ENCODE results near the gene CTDSPL. TPM values are rescaled to one million over a fixed set of nuclear protein-coding genes. Genes with fewer than 3 reads are reported as not detected.

The CTDSPL gene
- total and polyA plus RNA-seq, 2 of the 8 experiments (the other 6 are each of a cell fraction or from before 2014, with no cell fraction given): 20.3 to 42.2 TPM

DNA sequence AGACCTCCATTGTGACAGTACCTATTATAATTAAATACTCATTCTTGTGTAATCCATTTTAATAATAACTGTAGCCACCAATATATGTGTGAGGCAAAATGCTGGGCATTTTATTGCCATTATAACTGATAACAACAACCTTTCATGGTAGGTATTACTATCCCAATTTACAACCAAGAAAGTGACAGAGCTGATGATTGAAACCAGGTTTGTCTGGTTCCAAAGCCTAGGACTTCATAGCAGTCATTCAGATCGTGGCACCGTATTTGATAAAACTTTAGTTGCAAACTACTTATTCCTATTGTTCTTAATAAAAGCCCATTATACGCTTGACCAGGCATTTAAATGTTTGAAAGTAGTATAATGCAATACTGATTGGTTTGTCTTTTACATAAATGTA, 102.5 kb downstream of the CTDSPL start (continued):
- no peak for TF ChIP-seq RBBP5 (IDR thresholded peaks at IDR 0.05; ENCODE audit: borderline replicate concordance, low read depth, low read length)
- TF ChIP-seq TAF7 (optimal IDR thresholded peaks at IDR 0.05; ENCODE audit: borderline replicate concordance, low read depth, low read length): no peak
- no peak for TF ChIP-seq POLR2A (IDR thresholded peaks at IDR 0.05; ENCODE audit: control extremely low read depth in 1 of 2, low read depth in 2 of 2, low read length in 2 of 2)
- no peak for TF ChIP-seq RFX5 (IDR thresholded peaks at IDR 0.05; ENCODE audit: borderline replicate concordance, low read depth, low read length)
- TF ChIP-seq JUND (IDR thresholded peaks at IDR 0.05; ENCODE audit: low read length): no peak
- no peak for TF ChIP-seq HDAC6 (IDR thresholded peaks at IDR 0.05; ENCODE audit: low read depth, low read length)
- no peak for TF ChIP-seq GABPA (IDR thresholded peaks at IDR 0.05; ENCODE audit: borderline replicate concordance, insufficient read depth, low read length)
- no peak for TF ChIP-seq SIRT6 (IDR thresholded peaks at IDR 0.05; ENCODE audit: low read length)
